ENCODE data around the gene PLCXD3.

Gene PLCXD3

DNA sequence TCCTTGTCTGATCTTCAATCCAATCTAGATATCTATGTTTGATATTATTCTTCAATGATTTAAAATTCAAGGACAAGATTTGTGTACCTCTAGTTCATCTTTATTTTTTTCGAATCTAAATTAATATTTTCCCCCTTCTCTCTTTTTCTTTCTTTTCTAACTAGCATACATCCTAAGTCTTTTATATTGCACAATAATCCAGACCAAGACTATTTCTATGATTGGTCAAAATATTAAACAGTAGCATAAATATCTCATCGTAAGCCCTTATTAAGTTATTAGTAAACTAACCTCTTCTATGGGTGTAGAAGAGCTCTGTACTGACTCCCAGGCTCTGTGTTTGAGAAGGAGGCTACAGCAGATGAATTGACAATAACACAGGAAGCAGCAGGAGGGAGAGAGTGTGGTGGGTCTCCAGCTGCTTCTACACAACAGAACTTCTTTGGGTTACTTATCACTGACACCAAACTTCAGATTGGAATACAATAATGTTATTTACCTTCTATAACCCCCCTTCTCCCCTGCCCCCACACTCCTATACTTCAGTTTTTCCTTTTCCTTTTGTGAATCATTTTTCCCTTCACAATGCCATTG lies 11.9 kb upstream of the PLCXD3 start:
- Histone ChIP-seq H3K4me3 (ENCODE audit: low read depth, low read length) (no peak overlapping the region), H3K36me3 (replicated peaks) (no peaks in the 10 kb centered on the region), H3K27ac (no peak overlapping the region), H3K27me3 (replicated peaks) (no peaks in the 10 kb centered on the region)
- TF ChIP-seq, protein P1, sequence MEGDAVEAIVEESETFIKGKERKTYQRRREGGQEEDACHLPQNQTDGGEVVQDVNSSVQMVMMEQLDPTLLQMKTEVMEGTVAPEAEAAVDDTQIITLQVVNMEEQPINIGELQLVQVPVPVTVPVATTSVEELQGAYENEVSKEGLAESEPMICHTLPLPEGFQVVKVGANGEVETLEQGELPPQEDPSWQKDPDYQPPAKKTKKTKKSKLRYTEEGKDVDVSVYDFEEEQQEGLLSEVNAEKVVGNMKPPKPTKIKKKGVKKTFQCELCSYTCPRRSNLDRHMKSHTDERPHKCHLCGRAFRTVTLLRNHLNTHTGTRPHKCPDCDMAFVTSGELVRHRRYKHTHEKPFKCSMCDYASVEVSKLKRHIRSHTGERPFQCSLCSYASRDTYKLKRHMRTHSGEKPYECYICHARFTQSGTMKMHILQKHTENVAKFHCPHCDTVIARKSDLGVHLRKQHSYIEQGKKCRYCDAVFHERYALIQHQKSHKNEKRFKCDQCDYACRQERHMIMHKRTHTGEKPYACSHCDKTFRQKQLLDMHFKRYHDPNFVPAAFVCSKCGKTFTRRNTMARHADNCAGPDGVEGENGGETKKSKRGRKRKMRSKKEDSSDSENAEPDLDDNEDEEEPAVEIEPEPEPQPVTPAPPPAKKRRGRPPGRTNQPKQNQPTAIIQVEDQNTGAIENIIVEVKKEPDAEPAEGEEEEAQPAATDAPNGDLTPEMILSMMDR (IDR thresholded peaks at IDR 0.05; ENCODE audit: low read depth, low read length, missing control alignments) = no peak
- DNase-seq = no peak
- in situ Hi-C loops (cut with HindIII; ENCODE audit: low pct_ligation_motif_present, low sequenced_read_pairs) = no loop called here

DNA sequence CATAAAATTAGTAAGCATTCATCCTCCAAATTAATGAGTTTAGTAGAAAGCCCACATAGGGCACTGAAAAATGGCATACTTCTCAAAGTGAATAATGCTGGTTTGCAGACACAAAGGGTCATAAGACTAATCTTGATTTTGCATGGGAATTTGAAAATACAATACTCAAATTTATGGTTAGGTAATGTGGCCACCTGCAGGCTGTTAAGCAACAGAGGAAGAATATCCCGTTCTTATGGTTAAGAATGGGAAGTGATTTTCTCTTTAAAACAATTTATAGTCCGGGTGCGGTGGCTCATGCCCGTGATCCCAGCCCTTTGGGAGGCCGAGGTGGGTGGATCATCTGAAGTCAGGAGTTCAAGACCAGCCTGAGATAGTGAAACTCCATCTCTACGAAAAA lies 9.4 kb upstream of the PLCXD3 start:
- DNase-seq = no peak
- Histone ChIP-seq H3K27me3 (replicated peaks) (no peaks in the 10 kb centered on the region), H3K27ac (no peak overlapping the region), H3K4me3 (ENCODE audit: low read depth, low read length) (no peak overlapping the region), H3K36me3 (replicated peaks) (no peaks in the 10 kb centered on the region)
- TF ChIP-seq, protein P1 (IDR thresholded peaks at IDR 0.05; ENCODE audit: low read depth, low read length, missing control alignments) = no peak
- in situ Hi-C loops (cut with HindIII; ENCODE audit: low pct_ligation_motif_present, low sequenced_read_pairs) = no loop called here

DNA sequence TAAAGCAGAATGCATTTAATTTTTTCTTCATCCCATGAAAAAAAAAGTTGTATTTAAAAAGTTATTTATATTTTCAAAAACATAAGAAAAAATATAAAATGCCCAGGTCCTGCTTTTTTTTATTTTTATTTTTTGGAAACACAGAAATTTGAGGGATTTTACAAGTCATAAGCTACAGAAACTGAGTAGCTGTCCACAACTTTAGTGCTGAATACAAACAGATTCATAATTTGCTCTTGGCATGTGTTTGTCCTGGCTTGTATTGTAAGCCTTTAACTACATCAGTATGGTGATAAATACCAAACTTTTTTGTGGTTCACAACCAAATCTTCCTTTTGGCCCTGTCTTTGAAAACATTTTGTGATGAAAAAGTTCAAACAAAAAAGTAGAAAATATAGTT lies 7.5 kb upstream of the PLCXD3 start:
- DNase-seq = no peak
- Histone ChIP-seq H3K27me3 (replicated peaks) (no peaks in the 10 kb centered on the region), H3K36me3 (replicated peaks) (no peaks in the 10 kb centered on the region), H3K4me3 (ENCODE audit: low read depth, low read length) (no peak overlapping the region), H3K27ac (no peak overlapping the region)
- TF ChIP-seq, protein P1 (IDR thresholded peaks at IDR 0.05; ENCODE audit: low read depth, low read length, missing control alignments) = no peak
- in situ Hi-C loops (cut with HindIII; ENCODE audit: low pct_ligation_motif_present, low sequenced_read_pairs) = no loop called here

DNA sequence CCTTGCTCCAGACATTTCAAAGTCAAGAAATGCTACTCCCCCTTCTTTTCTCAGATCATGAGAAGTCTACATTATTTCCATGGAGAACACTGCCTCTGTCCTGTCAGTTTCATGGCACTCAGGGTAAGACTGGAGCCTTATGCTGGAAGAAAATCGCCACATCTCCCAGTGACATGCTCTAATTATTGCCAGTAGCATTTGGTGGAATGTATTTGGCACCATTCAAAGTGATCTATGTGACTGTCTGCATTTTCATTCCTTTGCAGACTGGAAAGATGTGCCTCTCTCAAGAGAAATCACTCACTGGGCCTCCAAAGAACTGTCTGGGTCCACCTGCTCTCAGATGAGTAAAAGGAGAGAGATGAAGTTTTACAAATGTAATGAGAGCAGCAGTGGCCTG lies 840 bp upstream of the PLCXD3 start:
- Histone ChIP-seq H3K36me3 (replicated peaks) (no peaks in the 10 kb centered on the region), H3K27ac (no peak overlapping the region), H3K27me3 (replicated peaks) (peaks cover 10% of the 10 kb centered on the region), H3K4me3 (ENCODE audit: low read depth, low read length) (no peak overlapping the region)
- no peak for DNase-seq
- TF ChIP-seq, protein P1 (IDR thresholded peaks at IDR 0.05; ENCODE audit: low read depth, low read length, missing control alignments) = no peak
- in situ Hi-C loops (cut with HindIII; ENCODE audit: low pct_ligation_motif_present, low sequenced_read_pairs) = no loop called here

DNA sequence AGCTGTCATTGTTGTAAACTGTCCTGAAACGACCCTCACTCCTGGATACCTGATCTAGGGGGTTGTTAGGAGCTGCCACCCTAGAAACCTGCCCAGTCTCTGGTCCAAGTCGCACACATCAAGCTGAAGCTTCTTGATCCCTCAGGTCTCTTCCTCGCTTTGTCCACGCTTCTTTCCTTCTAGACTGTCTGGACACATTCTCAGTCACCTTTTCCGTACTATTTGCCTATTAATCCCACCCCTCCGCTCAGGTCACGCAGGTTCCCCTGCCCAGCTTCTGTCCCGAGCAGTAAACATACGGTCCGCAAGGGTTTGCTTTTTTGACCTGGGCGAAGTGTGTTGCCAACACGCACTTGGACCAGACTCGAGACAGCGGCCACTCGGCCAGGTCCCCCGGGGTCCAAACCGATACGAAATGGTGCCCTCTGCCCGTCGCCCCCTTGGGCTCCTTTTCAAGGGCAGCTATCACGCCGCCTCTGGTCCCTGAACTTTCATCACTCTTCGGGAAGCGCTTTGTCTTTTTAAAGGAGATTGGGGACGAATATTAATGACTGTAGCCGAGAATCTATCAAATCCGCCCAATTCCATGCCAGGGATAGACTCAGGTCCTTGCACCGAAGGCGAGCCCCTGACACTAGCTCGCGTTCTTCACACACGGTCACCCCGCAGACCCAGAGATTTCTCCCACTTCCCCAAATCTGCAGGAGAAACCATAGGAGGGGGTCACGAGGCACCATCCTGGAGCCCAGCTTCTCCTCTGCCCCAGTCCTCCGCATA lies 814 bp downstream of the PLCXD3 start:
- Histone ChIP-seq H3K27ac (no peak overlapping the region), H3K36me3 (replicated peaks) (no peaks in the 10 kb centered on the region), H3K27me3 (replicated peaks) (peaks cover 10% of the 10 kb centered on the region), H3K4me3 (ENCODE audit: low read depth, low read length) (no peak overlapping the region)
- TF ChIP-seq, protein P1 (IDR thresholded peaks at IDR 0.05; ENCODE audit: low read depth, low read length, missing control alignments) = no peak
- in situ Hi-C loops (cut with HindIII; ENCODE audit: low pct_ligation_motif_present, low sequenced_read_pairs) = no loop called here
- no peak for DNase-seq
